GM12873 (cell line): ENCODE results near the gene CCNB1IP1.

Experiments
- CTCF ChIP-seq: IDR thresholded peaks from 2 replicates; pipeline ENCODE4 v1.5.1; 2012; ENCODE audit warnings: low read depth, mild to moderate bottlenecking, moderate library complexity, low read length, control low read depth; ENCODE audit not compliant: insufficient read depth; ENCODE audit errors: missing control alignments

CCNB1IP1 gene

GRCh38 chr14:20332788-20333493, at the start of gene CCNB1IP1:
CCNB1IP1 (minus strand) TSS chr14:20333279; CDS start chr14:20316523, 16,756 bp downstream.
- no peak for TF ChIP-seq CTCF

- TF ChIP-seq CTCF, result no peak
Observed at GRCh38 chr14:20382526-20382925, 49.4 kb upstream of the CCNB1IP1 start.

GRCh38 chr14:20381341-20381740, 48.3 kb upstream of the CCNB1IP1 start:
- TF ChIP-seq CTCF, result no peak

GRCh38 chr14:20380681-20381080, 47.6 kb upstream of the CCNB1IP1 start:
- TF ChIP-seq CTCF, result no peak

GRCh38 chr14:20379743-20380142, 46.7 kb upstream of the CCNB1IP1 start:
- TF ChIP-seq CTCF, result no peak

GRCh38 chr14:20377171-20377570, 44.1 kb upstream of the CCNB1IP1 start:
- TF ChIP-seq CTCF, result no peak

- TF ChIP-seq CTCF, result no peak
Observed at GRCh38 chr14:20376071-20376588, 43.1 kb upstream of the CCNB1IP1 start.
